ENCODE measurements around the gene PHYKPL. TPM values are rescaled to one million over a fixed set of nuclear protein-coding genes. Genes with fewer than 3 reads are reported as not detected.

Gene PHYKPL
- total and polyA plus RNA-seq, 2 of the 13 experiments (the other 11 are each of a cell fraction or from before 2014, with no cell fraction given), result 18.0 to 78.6 TPM

DNA sequence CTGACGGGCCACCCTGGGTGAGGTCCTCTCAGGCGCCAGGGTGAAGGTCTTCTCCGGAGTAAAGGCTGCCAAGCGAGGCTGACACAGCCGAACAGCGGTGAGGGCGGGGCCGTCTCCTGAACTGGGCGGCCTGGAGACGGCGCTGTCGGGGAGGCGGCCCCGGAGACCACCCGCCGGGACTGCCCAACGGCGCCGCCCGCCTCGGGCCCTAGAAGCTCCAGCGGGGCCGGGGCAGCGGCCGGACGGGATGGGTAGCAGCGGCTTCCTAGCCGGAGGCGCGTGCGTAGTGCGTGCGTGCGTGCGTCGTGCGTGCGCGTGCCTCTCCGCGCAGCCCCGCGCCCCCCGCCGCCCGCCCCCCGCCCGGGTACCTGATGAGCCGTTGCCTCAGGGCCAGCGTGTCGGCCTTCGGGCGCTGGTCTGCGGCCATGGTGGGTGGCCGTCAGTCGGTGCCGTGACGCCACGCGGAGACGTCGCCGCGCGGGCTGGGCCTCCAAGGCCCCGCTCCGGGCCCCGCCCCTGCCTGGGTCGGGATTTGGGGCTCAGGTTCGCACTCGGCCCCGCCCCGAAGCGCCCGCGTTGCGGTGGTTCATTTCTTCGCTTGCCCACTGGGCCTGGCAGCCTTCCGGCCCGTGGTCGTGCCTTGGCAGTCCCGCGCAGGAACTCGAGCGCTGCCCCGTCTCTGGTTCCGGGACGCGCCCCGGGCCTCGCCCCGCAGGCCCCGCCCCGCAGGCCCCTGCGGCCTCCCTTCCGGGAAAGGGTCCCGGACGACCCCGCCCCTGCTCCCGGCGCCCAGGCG, at the start of gene PHYKPL (continued):
- TF ChIP-seq ZNF569 (CRISPR knock-in tag; IDR thresholded peaks at IDR 0.05; ENCODE audit: borderline replicate concordance) (no peak), ZNF329 (CRISPR knock-in tag; IDR thresholded peaks at IDR 0.05; ENCODE audit: low read depth) (0 out of 2 replicates have a peak, but pooled peaks have one; percentile 34), SOX5 (CRISPR knock-in tag; IDR thresholded peaks at IDR 0.05; ENCODE audit: borderline replicate concordance) (no peak), FOXK1 (CRISPR knock-in tag; IDR thresholded peaks at IDR 0.05; ENCODE audit: borderline replicate concordance, low read depth) (0 out of 2 replicates have a peak, but pooled peaks have one; percentile 11), FOXO1 (CRISPR knock-in tag; IDR thresholded peaks at IDR 0.05) (no peak; the same call in 1 of the 2 replicates), ZNF543 (CRISPR knock-in tag; IDR thresholded peaks at IDR 0.05) (peak; percentile 71; the same call in 1 of the 2 replicates), SNAI1 (CRISPR knock-in tag; IDR thresholded peaks at IDR 0.05; ENCODE audit: borderline replicate concordance) (0 out of 2 replicates have a peak, but pooled peaks have one; percentile 67), ZC3H4 (CRISPR knock-in tag; IDR thresholded peaks at IDR 0.05; ENCODE audit: borderline replicate concordance) (no peak), RFXAP (CRISPR knock-in tag; IDR thresholded peaks at IDR 0.05; ENCODE audit: borderline replicate concordance) (0 out of 2 replicates have a peak, but pooled peaks have one; percentile 16), EEA1 (CRISPR knock-in tag; IDR thresholded peaks at IDR 0.05; ENCODE audit: borderline replicate concordance) (no peak; the same call in 1 of the 2 replicates), MEF2D (CRISPR knock-in tag; IDR thresholded peaks at IDR 0.05) (0 out of 2 replicates have a peak, but pooled peaks have one; percentile 4), ISL2 (CRISPR knock-in tag; IDR thresholded peaks at IDR 0.05) (0 out of 2 replicates have a peak, but pooled peaks have one; percentile 42), NCOA5 (CRISPR knock-in tag; IDR thresholded peaks at IDR 0.05) (no peak), DNMT3B (CRISPR knock-in tag; conservative IDR thresholded peaks at IDR 0.05) (peak; percentile 14; the same call in 1 of the 2 replicates), PHF21A (CRISPR knock-in tag; IDR thresholded peaks at IDR 0.05) (peak; percentile 59), SPEN (CRISPR knock-in tag; IDR thresholded peaks at IDR 0.05; ENCODE audit: low read depth) (peak; percentile 75; the same call in 1 of the 2 replicates)
- TF ChIP-seq, protein P1, sequence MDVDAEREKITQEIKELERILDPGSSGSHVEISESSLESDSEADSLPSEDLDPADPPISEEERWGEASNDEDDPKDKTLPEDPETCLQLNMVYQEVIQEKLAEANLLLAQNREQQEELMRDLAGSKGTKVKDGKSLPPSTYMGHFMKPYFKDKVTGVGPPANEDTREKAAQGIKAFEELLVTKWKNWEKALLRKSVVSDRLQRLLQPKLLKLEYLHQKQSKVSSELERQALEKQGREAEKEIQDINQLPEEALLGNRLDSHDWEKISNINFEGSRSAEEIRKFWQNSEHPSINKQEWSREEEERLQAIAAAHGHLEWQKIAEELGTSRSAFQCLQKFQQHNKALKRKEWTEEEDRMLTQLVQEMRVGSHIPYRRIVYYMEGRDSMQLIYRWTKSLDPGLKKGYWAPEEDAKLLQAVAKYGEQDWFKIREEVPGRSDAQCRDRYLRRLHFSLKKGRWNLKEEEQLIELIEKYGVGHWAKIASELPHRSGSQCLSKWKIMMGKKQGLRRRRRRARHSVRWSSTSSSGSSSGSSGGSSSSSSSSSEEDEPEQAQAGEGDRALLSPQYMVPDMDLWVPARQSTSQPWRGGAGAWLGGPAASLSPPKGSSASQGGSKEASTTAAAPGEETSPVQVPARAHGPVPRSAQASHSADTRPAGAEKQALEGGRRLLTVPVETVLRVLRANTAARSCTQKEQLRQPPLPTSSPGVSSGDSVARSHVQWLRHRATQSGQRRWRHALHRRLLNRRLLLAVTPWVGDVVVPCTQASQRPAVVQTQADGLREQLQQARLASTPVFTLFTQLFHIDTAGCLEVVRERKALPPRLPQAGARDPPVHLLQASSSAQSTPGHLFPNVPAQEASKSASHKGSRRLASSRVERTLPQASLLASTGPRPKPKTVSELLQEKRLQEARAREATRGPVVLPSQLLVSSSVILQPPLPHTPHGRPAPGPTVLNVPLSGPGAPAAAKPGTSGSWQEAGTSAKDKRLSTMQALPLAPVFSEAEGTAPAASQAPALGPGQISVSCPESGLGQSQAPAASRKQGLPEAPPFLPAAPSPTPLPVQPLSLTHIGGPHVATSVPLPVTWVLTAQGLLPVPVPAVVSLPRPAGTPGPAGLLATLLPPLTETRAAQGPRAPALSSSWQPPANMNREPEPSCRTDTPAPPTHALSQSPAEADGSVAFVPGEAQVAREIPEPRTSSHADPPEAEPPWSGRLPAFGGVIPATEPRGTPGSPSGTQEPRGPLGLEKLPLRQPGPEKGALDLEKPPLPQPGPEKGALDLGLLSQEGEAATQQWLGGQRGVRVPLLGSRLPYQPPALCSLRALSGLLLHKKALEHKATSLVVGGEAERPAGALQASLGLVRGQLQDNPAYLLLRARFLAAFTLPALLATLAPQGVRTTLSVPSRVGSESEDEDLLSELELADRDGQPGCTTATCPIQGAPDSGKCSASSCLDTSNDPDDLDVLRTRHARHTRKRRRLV (CRISPR knock-in tag; IDR thresholded peaks at IDR 0.05), result no peak
- TF ChIP-seq, protein P2, sequence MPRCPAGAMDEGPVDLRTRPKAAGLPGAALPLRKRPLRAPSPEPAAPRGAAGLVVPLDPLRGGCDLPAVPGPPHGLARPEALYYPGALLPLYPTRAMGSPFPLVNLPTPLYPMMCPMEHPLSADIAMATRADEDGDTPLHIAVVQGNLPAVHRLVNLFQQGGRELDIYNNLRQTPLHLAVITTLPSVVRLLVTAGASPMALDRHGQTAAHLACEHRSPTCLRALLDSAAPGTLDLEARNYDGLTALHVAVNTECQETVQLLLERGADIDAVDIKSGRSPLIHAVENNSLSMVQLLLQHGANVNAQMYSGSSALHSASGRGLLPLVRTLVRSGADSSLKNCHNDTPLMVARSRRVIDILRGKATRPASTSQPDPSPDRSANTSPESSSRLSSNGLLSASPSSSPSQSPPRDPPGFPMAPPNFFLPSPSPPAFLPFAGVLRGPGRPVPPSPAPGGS (CRISPR knock-in tag; IDR thresholded peaks at IDR 0.05), result peak; percentile 33; the same call in 1 of the 2 replicates
- TF ChIP-seq, protein P3, sequence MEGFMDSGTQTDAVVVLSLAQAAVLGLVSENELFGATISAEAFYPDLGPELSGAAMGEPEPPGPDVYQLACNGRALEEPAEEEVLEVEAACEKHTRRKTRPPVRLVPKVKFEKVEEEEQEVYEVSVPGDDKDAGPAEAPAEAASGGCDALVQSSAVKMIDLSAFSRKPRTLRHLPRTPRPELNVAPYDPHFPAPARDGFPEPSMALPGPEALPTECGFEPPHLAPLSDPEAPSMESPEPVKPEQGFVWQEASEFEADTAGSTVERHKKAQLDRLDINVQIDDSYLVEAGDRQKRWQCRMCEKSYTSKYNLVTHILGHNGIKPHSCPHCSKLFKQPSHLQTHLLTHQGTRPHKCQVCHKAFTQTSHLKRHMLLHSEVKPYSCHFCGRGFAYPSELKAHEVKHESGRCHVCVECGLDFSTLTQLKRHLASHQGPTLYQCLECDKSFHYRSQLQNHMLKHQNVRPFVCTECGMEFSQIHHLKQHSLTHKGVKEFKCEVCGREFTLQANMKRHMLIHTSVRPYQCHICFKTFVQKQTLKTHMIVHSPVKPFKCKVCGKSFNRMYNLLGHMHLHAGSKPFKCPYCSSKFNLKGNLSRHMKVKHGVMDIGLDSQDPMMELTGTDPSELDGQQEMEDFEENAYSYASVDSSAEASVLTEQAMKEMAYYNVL (CRISPR knock-in tag; IDR thresholded peaks at IDR 0.05; ENCODE audit: borderline replicate concordance), result 0 out of 2 replicates have a peak, but pooled peaks have one; percentile 51
